ENCODE measurements around the gene CILP2.

CILP2 gene

GRCh38 chr19:19568802-19569756 lies 31.0 kb downstream of the CILP2 start:
- no peak for DNase-seq (ENCODE audit: low read depth)

GRCh38 chr19:19570571-19570970 lies 32.5 kb downstream of the CILP2 start:
- DNase-seq (ENCODE audit: low read depth) = no peak

GRCh38 chr19:19571071-19571786 lies 33.2 kb downstream of the CILP2 start:
- DNase-seq (ENCODE audit: low read depth) = no peak

GRCh38 chr19:19575411-19575810 lies 37.3 kb downstream of the CILP2 start:
- no peak for DNase-seq (ENCODE audit: low read depth)

GRCh38 chr19:19578252-19578651 lies 40.2 kb downstream of the CILP2 start:
- no peak for DNase-seq (ENCODE audit: low read depth)

- no peak for DNase-seq (ENCODE audit: low read depth)
Observed at GRCh38 chr19:19579533-19580361, 41.7 kb downstream of the CILP2 start.

GRCh38 chr19:19580418-19580817 lies 42.4 kb downstream of the CILP2 start:
- no peak for DNase-seq (ENCODE audit: low read depth)

GRCh38 chr19:19581391-19581790 lies 43.3 kb downstream of the CILP2 start:
- DNase-seq (ENCODE audit: low read depth) = no peak

- no peak for DNase-seq (ENCODE audit: low read depth)
Observed at GRCh38 chr19:19582471-19582870, 44.4 kb downstream of the CILP2 start.

GRCh38 chr19:19584356-19584755 lies 46.3 kb downstream of the CILP2 start:
- DNase-seq (ENCODE audit: low read depth) = no peak

GRCh38 chr19:19587771-19588170 lies 49.7 kb downstream of the CILP2 start:
- no peak for DNase-seq (ENCODE audit: low read depth)

GRCh38 chr19:19588546-19588945 lies 50.5 kb downstream of the CILP2 start:
- DNase-seq (ENCODE audit: low read depth) = no peak

GRCh38 chr19:19591133-19591825 lies 53.2 kb downstream of the CILP2 start:
- DNase-seq (ENCODE audit: low read depth) = peak; percentile 46

- no peak for DNase-seq (ENCODE audit: low read depth)
Observed at GRCh38 chr19:19592690-19593089, 54.6 kb downstream of the CILP2 start.

GRCh38 chr19:19594381-19594780 lies 56.3 kb downstream of the CILP2 start:
- DNase-seq (ENCODE audit: low read depth) = no peak

- DNase-seq (ENCODE audit: low read depth) = no peak
Observed at GRCh38 chr19:19595171-19595701, 57.2 kb downstream of the CILP2 start.
